GM23338 (cell line): ENCODE data around the gene MMP1. TPM values are rescaled to one million over a fixed set of nuclear protein-coding genes. Genes with fewer than 3 reads are reported as not detected.

Experiments used
- ATAC-seq: fragments of 200-7000 bp; cut with Tn5 transposase; 3 replicates; pipeline ENCODE4 v1.9.1; 2020
- DNase-seq: peaks from one replicate; pipeline ENCODE4 v3.0.0-alpha.2; 2015; ENCODE audit warnings: low spot score
- H2AFZ ChIP-seq: fragments of 200-600 bp; sonication (generic); 2 replicates; pipeline ENCODE4 v1.8.0; 2016; ENCODE audit warnings: antibody characterized with exemption, mild to moderate bottlenecking, moderate library complexity
- H3F3A ChIP-seq: fragments of 200-600 bp; sonication (generic); replicated peaks from 2 replicates; pipeline ENCODE4 v1.8.0; 2017; ENCODE audit warnings: antibody characterized with exemption, mixed run types, low read depth
- H3K27ac ChIP-seq: fragments of 200-600 bp; sonication (generic); 2 replicates; pipeline ENCODE4 v1.6.1; 2016; ENCODE audit warnings: low read depth
- H3K27me3 ChIP-seq: fragments of 200-600 bp; sonication (generic); 2 replicates; pipeline ENCODE4 v1.8.0; 2016; ENCODE audit warnings: mild to moderate bottlenecking, mixed run types, moderate library complexity; ENCODE audit not compliant: insufficient read depth
- H3K36me3 ChIP-seq: fragments of 200-600 bp; sonication (generic); 2 replicates; pipeline ENCODE4 v1.8.0; 2016; ENCODE audit warnings: mild to moderate bottlenecking; ENCODE audit not compliant: insufficient read depth
- H3K4me1 ChIP-seq: fragments of 200-600 bp; sonication (generic); 2 replicates; pipeline ENCODE4 v1.8.0; 2016; ENCODE audit warnings: mild to moderate bottlenecking, moderate library complexity; ENCODE audit not compliant: insufficient read depth
- H3K4me2 ChIP-seq: fragments of 200-600 bp; sonication (generic); 2 replicates; pipeline ENCODE4 v1.7.1; 2017; ENCODE audit warnings: mixed run types
- H3K4me3 ChIP-seq: fragments of 200-600 bp; sonication (generic); 2 replicates; pipeline ENCODE4 v1.6.1; 2016; ENCODE audit warnings: mixed run types
- H3K79me2 ChIP-seq: fragments of 200-600 bp; sonication (generic); replicated peaks from 2 replicates; pipeline ENCODE4 v1.8.0; 2017; ENCODE audit warnings: mild to moderate bottlenecking; ENCODE audit not compliant: insufficient read depth
- H3K9me2 ChIP-seq: fragments of 200-600 bp; sonication (generic); 2 replicates; pipeline ENCODE4 v1.8.0; 2017; ENCODE audit not compliant: insufficient read depth
- H4K20me1 ChIP-seq: fragments of 200-600 bp; sonication (generic); replicated peaks from 2 replicates; pipeline ENCODE4 v1.8.0; 2017; ENCODE audit warnings: mild to moderate bottlenecking; ENCODE audit not compliant: insufficient read depth
- H3K27ac Mint-ChIP-seq: 2 replicates; pipeline ENCODE4 v1.8.0; 2020; ENCODE audit warnings: inconsistent platforms, mild to moderate bottlenecking, moderate library complexity, mixed read lengths
- H3K27me3 Mint-ChIP-seq: 3 replicates; pipeline ENCODE4 v1.8.0; 2022; ENCODE audit warnings: low read depth, mild to moderate bottlenecking, moderate library complexity, mixed read lengths, inconsistent platforms; ENCODE audit not compliant: insufficient read depth, poor library complexity
- H3K36me3 Mint-ChIP-seq: 3 replicates; pipeline ENCODE4 v1.8.0; 2021; ENCODE audit warnings: low read depth, mild to moderate bottlenecking, inconsistent platforms, moderate library complexity, mixed read lengths
- H3K4me1 Mint-ChIP-seq: 3 replicates; pipeline ENCODE4 v1.8.0; 2020; ENCODE audit warnings: mild to moderate bottlenecking, inconsistent platforms, mixed read lengths
- H3K4me3 Mint-ChIP-seq: 3 replicates; pipeline ENCODE4 v1.8.0; 2021; ENCODE audit warnings: moderate library complexity, mild to moderate bottlenecking, inconsistent platforms, mixed read lengths
- H3K9me3 Mint-ChIP-seq: 3 replicates; pipeline ENCODE4 v1.8.0; 2020; ENCODE audit warnings: moderate library complexity, mild to moderate bottlenecking, inconsistent platforms, mixed read lengths
- CREB1 ChIP-seq: fragments of 250-450 bp; sonication (Bioruptor Pico); IDR thresholded peaks from 2 replicates; pipeline ENCODE4 v1.5.0; 2020; ENCODE audit warnings: low read depth, mild to moderate bottlenecking, moderate library complexity
- CTCF ChIP-seq, 2 experiments: fragments of 200-600 bp in 1 of 2; sonication (generic) in 1 of 2; conservative IDR thresholded peaks; 2 replicates each; pipeline versions ENCODE4 v1.5.1 to v1.6.1; 2016 to 2017; ENCODE audit warnings: antibody characterized with exemption in 2 of 2, low read depth in 2 of 2, mild to moderate bottlenecking in 2 of 2, moderate library complexity in 1 of 2
- EZH2 ChIP-seq: fragments of 200-600 bp; sonication (generic); IDR thresholded peaks from one replicate; pipeline ENCODE4 v1.8.0; 2017; ENCODE audit warnings: antibody characterized with exemption, mild to moderate bottlenecking, low read depth; ENCODE audit not compliant: unreplicated experiment
- EZH2phosphoT487 ChIP-seq: fragments of 200-600 bp; sonication (generic); IDR thresholded peaks from one replicate; pipeline ENCODE4 v1.8.1; 2018; ENCODE audit warnings: antibody characterized with exemption; ENCODE audit not compliant: unreplicated experiment
- JUNB ChIP-seq: IDR thresholded peaks from one replicate; pipeline ENCODE4 v1.6.1; 2016; ENCODE audit warnings: antibody characterized with exemption; ENCODE audit not compliant: unreplicated experiment
- NANOG ChIP-seq: IDR thresholded peaks from 2 replicates; pipeline ENCODE4 v1.6.1; 2016; ENCODE audit warnings: antibody characterized with exemption, borderline replicate concordance
- POLR2AphosphoS5 ChIP-seq: IDR thresholded peaks from 2 replicates; pipeline ENCODE4 v1.6.1; 2016; ENCODE audit warnings: antibody characterized with exemption, low read depth
- REST ChIP-seq: IDR thresholded peaks from one replicate; pipeline ENCODE4 v1.6.1; 2018; ENCODE audit warnings: antibody characterized with exemption; ENCODE audit not compliant: unreplicated experiment
- STAT1 ChIP-seq: IDR thresholded peaks from one replicate; pipeline ENCODE4 v1.6.1; 2016; ENCODE audit warnings: antibody characterized with exemption; ENCODE audit not compliant: unreplicated experiment
- ZNF114 ChIP-seq: fragments of 250-450 bp; sonication (Bioruptor Pico); IDR thresholded peaks from 2 replicates; pipeline ENCODE4 v1.5.0; 2020; ENCODE audit warnings: mild to moderate bottlenecking, moderate library complexity
- ZNF331 ChIP-seq: fragments of 250-450 bp; sonication (Bioruptor Pico); IDR thresholded peaks from 2 replicates; pipeline ENCODE4 v1.5.0; 2020; ENCODE audit warnings: low read depth, mild to moderate bottlenecking, moderate library complexity
- polyA plus RNA-seq: library from polyadenylated mRNA; unstranded; fragments of >200 nt; fragmentation: Nextera tagmentation; extraction: Ambion mirVana; gene quantifications from 2 replicates; pipeline ENCODE4 v1.2.1, GENCODE V29; 2016
- total RNA-seq: library from RNA; depleted of rRNA; stranded (reverse); fragments of >200 nt; shearing (Covaris generic); gene quantifications from 2 replicates; pipeline ENCODE4 v1.2.3, GENCODE V29; 2014
- TF ChIP-seq, protein P1 (sequence below): fragments of 250-450 bp; sonication (Bioruptor Pico); IDR thresholded peaks from 2 replicates; pipeline ENCODE4 v1.5.0; 2020; ENCODE audit warnings: mild to moderate bottlenecking, moderate library complexity
- TF ChIP-seq, protein P2 (sequence below): IDR thresholded peaks from 2 replicates; pipeline ENCODE4 v1.6.1; 2016; ENCODE audit warnings: antibody characterized with exemption

The MMP1 gene
- total and polyA plus RNA-seq, 2 experiments from 2014 or later = not detected

DNA sequence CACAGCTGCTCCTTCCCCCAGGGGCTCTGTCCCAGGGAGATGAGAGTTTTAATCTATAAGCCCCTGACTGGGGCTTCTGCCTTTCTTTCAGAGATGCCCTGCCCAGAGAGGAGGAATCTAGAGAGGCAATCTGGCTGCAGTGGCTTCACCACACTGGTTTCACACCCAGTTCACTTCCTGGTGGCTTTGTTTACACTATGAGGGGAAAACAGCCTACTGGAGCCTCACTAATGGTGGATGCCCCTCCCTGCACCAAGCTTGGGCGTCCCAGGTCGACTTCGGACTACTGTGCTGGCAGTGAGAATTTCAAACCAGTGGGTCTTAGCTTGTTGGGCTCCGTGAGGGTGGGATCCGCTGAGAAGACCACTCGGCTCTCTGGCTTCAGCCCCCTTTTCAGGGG, 21.5 kb upstream of the MMP1 start:
- H3K4me1 Mint-ChIP-seq = no peaks in the 10 kb centered on the region
- H3K36me3 Mint-ChIP-seq = no peaks in the 10 kb centered on the region; the same call in 1 of the 3 replicates
- Histone ChIP-seq H4K20me1 (no peaks in the 10 kb centered on the region), H3K79me2 (no peaks in the 10 kb centered on the region), H3K27ac (no peak overlapping the region), H3K4me3 (no peak overlapping the region), H3K36me3 (no peaks in the 10 kb centered on the region), H2AFZ (no peak overlapping the region), H3K9me2 (0 out of 2 replicates have a peak, but pooled peaks cover 9% of the 10 kb centered on the region), H3K4me1 (no peaks in the 10 kb centered on the region), H3K27me3 (no peaks in the 10 kb centered on the region), H3K4me2 (no peak overlapping the region), H3F3A (no peaks in the 10 kb centered on the region)
- H3K4me3 Mint-ChIP-seq = no peak overlapping the region
- no peak for TF ChIP-seq CTCF (conservative IDR thresholded peaks at IDR 0.05; ENCODE audit: low read depth in 2 of 2)
- TF ChIP-seq, protein P1, sequence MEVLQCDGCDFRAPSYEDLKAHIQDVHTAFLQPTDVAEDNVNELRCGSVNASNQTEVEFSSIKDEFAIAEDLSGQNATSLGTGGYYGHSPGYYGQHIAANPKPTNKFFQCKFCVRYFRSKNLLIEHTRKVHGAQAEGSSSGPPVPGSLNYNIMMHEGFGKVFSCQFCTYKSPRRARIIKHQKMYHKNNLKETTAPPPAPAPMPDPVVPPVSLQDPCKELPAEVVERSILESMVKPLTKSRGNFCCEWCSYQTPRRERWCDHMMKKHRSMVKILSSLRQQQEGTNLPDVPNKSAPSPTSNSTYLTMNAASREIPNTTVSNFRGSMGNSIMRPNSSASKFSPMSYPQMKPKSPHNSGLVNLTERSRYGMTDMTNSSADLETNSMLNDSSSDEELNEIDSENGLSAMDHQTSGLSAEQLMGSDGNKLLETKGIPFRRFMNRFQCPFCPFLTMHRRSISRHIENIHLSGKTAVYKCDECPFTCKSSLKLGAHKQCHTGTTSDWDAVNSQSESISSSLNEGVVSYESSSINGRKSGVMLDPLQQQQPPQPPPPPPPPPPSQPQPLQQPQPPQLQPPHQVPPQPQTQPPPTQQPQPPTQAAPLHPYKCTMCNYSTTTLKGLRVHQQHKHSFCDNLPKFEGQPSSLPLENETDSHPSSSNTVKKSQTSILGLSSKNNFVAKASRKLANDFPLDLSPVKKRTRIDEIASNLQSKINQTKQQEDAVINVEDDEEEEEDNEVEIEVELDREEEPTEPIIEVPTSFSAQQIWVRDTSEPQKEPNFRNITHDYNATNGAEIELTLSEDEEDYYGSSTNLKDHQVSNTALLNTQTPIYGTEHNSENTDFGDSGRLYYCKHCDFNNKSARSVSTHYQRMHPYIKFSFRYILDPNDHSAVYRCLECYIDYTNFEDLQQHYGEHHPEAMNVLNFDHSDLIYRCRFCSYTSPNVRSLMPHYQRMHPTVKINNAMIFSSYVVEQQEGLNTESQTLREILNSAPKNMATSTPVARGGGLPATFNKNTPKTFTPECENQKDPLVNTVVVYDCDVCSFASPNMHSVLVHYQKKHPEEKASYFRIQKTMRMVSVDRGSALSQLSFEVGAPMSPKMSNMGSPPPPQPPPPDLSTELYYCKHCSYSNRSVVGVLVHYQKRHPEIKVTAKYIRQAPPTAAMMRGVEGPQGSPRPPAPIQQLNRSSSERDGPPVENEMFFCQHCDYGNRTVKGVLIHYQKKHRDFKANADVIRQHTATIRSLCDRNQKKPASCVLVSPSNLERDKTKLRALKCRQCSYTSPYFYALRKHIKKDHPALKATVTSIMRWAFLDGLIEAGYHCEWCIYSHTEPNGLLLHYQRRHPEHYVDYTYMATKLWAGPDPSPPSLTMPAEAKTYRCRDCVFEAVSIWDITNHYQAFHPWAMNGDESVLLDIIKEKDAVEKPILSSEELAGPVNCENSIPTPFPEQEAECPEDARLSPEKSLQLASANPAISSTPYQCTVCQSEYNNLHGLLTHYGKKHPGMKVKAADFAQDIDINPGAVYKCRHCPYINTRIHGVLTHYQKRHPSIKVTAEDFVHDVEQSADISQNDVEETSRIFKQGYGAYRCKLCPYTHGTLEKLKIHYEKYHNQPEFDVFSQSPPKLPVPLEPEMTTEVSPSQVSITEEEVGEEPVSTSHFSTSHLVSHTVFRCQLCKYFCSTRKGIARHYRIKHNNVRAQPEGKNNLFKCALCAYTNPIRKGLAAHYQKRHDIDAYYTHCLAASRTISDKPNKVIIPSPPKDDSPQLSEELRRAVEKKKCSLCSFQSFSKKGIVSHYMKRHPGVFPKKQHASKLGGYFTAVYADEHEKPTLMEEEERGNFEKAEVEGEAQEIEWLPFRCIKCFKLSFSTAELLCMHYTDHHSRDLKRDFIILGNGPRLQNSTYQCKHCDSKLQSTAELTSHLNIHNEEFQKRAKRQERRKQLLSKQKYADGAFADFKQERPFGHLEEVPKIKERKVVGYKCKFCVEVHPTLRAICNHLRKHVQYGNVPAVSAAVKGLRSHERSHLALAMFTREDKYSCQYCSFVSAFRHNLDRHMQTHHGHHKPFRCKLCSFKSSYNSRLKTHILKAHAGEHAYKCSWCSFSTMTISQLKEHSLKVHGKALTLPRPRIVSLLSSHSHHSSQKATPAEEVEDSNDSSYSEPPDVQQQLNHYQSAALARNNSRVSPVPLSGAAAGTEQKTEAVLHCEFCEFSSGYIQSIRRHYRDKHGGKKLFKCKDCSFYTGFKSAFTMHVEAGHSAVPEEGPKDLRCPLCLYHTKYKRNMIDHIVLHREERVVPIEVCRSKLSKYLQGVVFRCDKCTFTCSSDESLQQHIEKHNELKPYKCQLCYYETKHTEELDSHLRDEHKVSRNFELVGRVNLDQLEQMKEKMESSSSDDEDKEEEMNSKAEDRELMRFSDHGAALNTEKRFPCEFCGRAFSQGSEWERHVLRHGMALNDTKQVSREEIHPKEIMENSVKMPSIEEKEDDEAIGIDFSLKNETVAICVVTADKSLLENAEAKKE (CRISPR knock-in tag) = no peak
- TF ChIP-seq, protein P2, sequence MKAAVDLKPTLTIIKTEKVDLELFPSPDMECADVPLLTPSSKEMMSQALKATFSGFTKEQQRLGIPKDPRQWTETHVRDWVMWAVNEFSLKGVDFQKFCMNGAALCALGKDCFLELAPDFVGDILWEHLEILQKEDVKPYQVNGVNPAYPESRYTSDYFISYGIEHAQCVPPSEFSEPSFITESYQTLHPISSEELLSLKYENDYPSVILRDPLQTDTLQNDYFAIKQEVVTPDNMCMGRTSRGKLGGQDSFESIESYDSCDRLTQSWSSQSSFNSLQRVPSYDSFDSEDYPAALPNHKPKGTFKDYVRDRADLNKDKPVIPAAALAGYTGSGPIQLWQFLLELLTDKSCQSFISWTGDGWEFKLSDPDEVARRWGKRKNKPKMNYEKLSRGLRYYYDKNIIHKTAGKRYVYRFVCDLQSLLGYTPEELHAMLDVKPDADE = no peak
- no peak for TF ChIP-seq JUNB
- no peak for TF ChIP-seq NANOG
- TF ChIP-seq EZH2 = no peak
- no peak for TF ChIP-seq STAT1
- no peak for TF ChIP-seq CREB1 (CRISPR knock-in tag)
- TF ChIP-seq ZNF331 (CRISPR knock-in tag) = no peak
- no peak for TF ChIP-seq REST
- TF ChIP-seq EZH2phosphoT487 = no peak
- no peak for TF ChIP-seq ZNF114 (CRISPR knock-in tag)
- TF ChIP-seq POLR2AphosphoS5 = no peak
- peaks cover 20% of the 10 kb centered on the region for H3K9me3 Mint-ChIP-seq
- ATAC-seq = no peak
- H3K27me3 Mint-ChIP-seq = no peaks in the 10 kb centered on the region
- DNase-seq = no peak
- no peak overlapping the region for H3K27ac Mint-ChIP-seq
